GM12892 (cell line): ENCODE measurements around the gene WNT2.
A peak's percentile ranks its signal among the peaks of the same experiment; 100 is the strongest.

ENCODE experiments used
- DNase-seq: peaks from one replicate; pipeline ENCODE4 v3.0.0; 2011; ENCODE audit not compliant: insufficient read length
- FAIRE-seq: peaks from 2 replicates; lab custom pipeline; 2011; peaks lifted over from hg19 to GRCh38; lab: Jason Lieb, UNC
- POLR2A ChIP-seq: IDR thresholded peaks from 2 replicates; pipeline ENCODE4 v1.6.1; 2011; ENCODE audit warnings: low read depth, low read length, control low read depth
- POLR2AphosphoS5 ChIP-seq: IDR thresholded peaks from 2 replicates; pipeline ENCODE4 v1.6.1; 2011; ENCODE audit warnings: low read depth, low read length, control low read depth
- TAF1 ChIP-seq: IDR thresholded peaks from 2 replicates; pipeline ENCODE4 v1.6.1; 2011; ENCODE audit warnings: low read depth, mild to moderate bottlenecking, control low read depth, low read length, borderline replicate concordance

Gene WNT2

DNA sequence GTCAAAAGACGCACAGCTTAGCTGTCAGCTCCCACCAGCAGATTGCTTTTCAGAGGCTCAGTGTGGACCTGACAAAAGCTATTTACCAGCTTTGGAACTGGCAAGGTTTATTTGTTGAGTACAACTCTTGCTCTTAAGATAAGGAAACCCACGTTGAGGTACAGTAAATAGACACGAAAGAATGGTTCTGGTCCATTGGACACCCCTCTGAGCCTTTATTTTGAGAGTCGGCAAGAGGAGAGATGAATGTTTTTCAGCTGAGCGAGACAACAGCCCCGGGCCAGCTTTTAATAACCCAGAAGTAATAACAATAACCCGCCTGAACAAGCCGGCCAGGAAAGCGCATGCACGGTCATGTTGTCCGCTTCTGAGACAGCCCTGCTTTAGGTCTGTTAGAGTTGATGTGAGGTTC, 49.0 kb downstream of the WNT2 start:
- FAIRE-seq = no peak
- TF ChIP-seq POLR2AphosphoS5 = no peak
- DNase-seq = no peak

DNA sequence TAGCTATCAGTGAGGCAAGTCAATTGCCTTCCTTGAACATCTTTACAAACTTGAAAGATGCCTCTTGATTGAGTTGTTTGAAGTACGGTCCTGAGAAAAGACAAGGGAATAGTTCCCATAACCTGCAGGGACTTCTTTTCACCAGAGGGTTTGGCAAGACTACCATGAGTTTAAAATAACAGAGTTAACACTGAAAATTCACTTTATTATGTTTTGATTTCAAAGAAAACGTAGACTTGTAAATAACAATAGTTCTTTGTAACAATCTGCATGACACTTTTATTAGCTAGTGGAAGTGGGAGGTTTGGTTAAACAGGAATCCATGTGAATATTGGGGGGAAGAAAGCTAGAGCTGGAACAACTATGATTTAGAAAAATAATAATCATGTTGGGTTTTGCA, 49.5 kb downstream of the WNT2 start:
- DNase-seq (no peak), FAIRE-seq (no peak)
- no peak for TF ChIP-seq POLR2AphosphoS5
- TF ChIP-seq POLR2A = no peak
- no peak for TF ChIP-seq TAF1

DNA sequence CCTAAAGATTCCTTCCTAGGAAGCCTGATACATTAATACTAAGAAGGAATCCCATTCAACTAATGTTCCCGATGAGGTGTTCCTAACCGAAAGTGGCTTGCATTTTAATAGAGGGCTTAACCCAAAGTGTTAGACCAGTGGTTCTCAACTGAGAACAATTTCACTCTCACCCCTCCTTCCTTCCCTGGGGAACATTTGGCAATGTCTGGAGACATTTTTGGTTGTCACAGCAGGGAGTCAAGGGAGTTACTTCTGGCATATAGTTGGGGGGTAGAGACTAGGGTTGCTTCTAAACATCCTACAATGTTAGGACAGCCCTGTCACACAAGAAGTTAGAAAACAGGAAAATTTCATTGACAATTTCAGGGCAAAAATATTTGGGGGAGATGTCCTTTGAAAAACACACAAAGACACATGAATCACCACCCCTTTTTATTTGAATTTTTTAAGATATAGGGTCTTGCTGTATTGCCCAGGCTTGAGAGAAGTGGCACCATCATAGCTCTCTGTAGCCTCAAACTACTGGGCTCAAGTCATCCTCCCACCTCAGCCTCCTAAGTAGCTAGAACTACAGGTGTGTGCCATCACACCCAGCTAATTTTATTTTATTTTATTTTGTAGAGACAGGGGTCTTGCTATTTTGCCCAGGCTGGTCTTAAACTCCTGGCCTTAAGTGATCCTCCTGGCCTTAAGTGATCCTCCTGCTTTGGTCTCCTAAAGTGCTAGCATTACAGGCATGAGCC, 50.7 kb downstream of the WNT2 start:
- FAIRE-seq (no peak), DNase-seq (no peak)
- no peak for TF ChIP-seq POLR2AphosphoS5
- TF ChIP-seq POLR2A = no peak
- TF ChIP-seq TAF1 = no peak

DNA sequence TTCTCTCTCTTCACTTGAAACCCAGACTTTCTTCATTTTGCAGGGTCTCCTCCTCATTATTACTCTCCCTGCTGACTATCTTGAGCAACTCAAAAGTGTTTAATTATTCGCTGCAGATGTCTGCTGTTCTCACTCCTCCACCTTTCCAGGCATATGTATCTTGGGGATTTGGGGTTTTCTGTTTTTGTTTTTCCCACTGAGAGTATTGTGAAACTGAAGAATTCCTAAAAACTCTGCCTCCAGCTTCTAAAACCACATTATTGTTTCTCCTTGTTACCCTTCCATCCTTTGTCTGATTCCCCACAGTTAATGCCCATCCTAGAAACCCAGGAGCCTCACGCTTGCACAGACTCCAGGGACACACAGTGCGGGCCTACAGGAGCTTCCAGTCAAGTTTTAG, 51.3 kb downstream of the WNT2 start:
- no peak for DNase-seq
- FAIRE-seq = no peak
- no peak for TF ChIP-seq POLR2AphosphoS5
- no peak for TF ChIP-seq TAF1
- TF ChIP-seq POLR2A = no peak

DNA sequence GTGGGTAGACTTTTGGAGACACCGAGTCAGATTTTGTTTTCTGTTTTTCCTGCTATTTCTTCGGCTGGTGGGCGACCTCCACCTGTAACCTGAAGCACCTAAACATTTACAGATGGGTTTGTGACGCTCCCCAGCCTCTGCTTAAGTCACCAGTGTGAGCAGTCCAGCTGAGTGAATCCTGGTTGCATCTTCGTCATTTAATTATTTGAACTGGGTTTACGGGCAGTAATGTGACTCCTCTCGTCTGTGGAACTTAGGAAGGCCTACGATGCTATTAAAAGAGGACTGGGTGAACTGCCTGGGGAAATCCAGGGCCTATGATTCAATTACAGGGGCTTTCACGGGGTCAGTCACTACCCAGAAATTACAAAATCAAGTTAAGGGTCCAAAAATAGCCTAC, 52.5 kb downstream of the WNT2 start:
- TF ChIP-seq POLR2A (no peak), TAF1 (no peak)
- DNase-seq (no peak), FAIRE-seq (no peak)

DNA sequence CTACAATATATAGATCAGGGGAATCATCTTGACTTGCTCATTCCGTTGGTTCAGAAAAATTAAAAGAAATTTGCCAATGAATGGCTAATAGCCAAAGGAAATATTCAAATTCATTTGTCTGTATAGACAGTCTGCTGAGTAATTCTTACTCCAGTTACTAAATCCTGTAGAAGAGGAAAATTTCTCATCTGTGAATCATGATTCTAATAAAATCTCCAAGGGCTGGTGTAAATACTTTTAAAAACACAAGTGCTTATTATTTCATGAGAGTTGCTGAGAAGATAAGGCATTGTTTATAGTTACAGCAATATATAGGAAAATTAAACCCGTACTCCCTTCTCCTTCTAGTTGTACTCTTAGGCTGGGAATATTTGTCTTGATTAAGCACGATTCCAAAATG, 53.0 kb downstream of the WNT2 start:
- FAIRE-seq (no peak), DNase-seq (no peak)
- no peak for TF ChIP-seq POLR2AphosphoS5
- no peak for TF ChIP-seq POLR2A
- no peak for TF ChIP-seq TAF1

DNA sequence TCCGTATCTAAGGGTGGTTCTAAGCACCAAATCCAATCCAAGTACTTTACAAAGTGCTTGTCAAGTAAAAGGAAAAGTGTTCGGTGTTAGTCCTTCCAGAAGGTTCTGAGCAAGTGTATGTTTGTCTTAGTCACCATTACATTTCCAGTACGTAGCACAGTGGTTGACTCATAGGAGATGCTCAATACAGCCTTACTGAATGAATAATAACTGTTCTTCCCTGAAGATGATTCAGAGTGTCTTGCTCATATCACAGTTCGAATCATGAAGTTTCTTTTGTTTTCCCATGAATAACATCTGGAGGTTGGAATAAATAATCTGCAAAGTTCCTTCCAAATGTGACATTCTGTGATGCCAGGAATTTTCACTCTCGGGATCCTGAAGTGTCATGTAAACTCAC, 53.4 kb downstream of the WNT2 start:
- FAIRE-seq (peak; percentile 75), DNase-seq (no peak)
- no peak for TF ChIP-seq POLR2A
- no peak for TF ChIP-seq POLR2AphosphoS5
- no peak for TF ChIP-seq TAF1

DNA sequence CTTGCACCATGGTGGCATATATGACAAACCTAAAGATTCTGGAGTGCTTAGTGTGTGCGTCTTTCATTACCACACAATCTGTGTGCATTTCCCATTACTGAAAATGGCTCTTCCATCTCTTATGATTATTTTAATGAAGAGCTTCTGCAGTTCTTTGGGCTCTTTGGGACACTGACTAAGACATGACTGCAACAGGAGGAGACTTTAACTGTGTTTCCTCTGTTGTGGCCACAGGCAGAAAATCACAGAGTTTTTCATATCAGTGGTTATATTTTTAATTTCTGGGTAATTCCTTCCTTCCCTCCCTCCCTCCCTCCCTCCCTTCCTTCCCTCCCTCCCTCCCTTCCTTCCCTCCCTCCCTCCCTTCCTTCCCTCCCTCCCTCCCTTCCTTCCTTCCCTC, 58.1 kb downstream of the WNT2 start:
- TF ChIP-seq TAF1 (no peak), POLR2AphosphoS5 (no peak), POLR2A (no peak)
- FAIRE-seq (no peak), DNase-seq (no peak)

DNA sequence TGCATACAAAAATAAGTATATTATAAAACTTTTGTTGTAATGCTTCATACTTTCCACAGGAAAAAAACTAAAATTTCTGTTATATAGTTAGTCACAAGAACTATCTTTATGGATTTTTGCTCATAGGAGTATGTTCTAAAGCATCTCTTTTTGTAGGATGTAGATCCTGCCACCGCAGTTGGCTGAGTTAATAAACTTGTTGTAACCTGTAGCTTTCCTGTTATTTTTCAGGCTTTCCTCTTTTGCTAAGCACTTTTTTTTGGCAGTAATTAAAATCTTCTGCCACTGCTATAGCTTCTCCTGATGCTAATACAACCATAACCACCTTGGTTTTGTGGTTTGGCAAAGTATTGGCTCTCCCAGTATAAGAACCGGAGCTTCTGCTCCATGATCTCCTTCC, 60.3 kb downstream of the WNT2 start:
- no peak for FAIRE-seq

DNA sequence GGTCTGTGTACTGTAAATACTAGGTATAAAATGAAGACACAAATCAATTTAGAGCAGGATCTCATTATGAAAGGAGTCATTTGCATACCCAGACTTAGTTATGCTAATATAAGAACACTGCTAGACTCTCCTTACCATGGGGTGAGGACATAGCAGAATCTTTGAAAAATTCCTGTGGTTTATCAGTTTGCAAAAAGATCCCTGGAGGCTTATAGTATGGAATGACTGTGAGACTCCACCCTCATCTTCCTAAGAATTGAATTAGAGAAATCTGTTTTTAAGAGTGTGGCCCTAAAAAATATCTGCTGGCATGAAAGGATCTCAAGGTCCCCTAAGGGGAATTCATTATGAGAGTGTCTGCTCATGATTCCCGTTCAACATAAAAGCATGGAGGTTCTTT, 63.2 kb downstream of the WNT2 start:
- FAIRE-seq (no peak), DNase-seq (no peak)
- TF ChIP-seq POLR2A (no peak), POLR2AphosphoS5 (no peak), TAF1 (no peak)

More for the DNA sequence above, 60.3 kb downstream of the WNT2 start:
- TF ChIP-seq TAF1 (no peak), POLR2A (no peak), POLR2AphosphoS5 (no peak)
- DNase-seq = no peak

DNA sequence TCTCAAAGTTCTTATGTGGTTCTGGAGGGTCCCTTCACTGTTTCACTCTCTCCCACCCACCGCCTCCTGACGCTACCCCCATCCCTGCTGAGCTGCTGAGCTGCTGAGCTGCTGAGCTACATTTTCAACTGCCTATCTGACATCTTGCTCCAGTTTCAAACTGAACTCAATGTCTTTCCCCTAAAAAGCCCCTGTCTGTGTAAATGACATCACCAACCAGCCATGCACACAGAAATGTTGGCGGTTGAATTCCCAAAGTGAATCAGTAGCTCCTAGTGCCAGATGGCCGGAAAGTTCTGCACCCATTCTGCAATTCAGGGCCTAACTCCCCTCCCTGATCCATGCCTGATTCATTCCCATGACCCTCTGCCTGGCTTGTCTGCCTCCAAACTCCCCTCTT, 71.2 kb downstream of the WNT2 start:
- peak; percentile 55; the same call in 1 of the 2 replicates for TF ChIP-seq POLR2A
- 0 out of 2 replicates have a peak, but pooled peaks have one; percentile 17 for TF ChIP-seq POLR2AphosphoS5
- 0 out of 2 replicates have a peak, but pooled peaks have one; percentile 52 for TF ChIP-seq TAF1

DNA sequence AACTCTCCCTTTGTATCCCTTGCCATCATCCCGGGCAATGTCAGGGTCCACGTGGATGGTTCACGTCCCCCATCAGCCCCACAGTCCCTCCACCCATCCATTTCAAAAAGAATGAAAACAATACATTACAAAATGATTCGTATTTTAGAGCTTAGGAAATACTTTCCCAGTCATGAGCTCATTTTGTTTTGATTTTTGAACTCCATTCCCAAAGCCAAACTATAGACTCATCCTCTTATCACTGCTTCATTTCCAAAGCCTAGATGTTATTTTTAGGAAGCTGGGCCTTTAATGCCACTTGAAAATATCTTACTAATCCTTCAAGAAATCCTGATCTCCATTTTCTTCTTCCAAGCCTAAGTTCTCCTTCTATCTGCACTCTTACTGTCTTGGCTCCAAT, 72.1 kb downstream of the WNT2 start:
- DNase-seq (no peak), FAIRE-seq (no peak)
- no peak for TF ChIP-seq POLR2AphosphoS5
- no peak for TF ChIP-seq TAF1
- TF ChIP-seq POLR2A = no peak

More for the DNA sequence above, 71.2 kb downstream of the WNT2 start:
- no peak for FAIRE-seq
- no peak for DNase-seq
